Esophagus squamous epithelium (tissue), 5 donors: ENCODE data around the gene NCS1. TPM values are rescaled to one million over a fixed set of nuclear protein-coding genes. Genes with fewer than 3 reads are reported as not detected.

Experiments
- DNase-seq: peaks from one replicate; lab custom pipeline; 2025; lab: John Stamatoyannopoulos, UW
- H3K27ac ChIP-seq, 4 donors: fragments of 200-600 bp; sonication (generic); one replicate each; pipeline ENCODE4 v1.5.1; 2016 to 2019; ENCODE audit warnings: mild to moderate bottlenecking in 1 of 4
- H3K27me3 ChIP-seq, 4 donors: fragments of 200-600 bp; sonication (generic); 1 replicate in 3 of 4; 2 replicates in 1 of 4; pipeline versions ENCODE4 v1.5.1 to v1.6.0; 2017 to 2021; ENCODE audit warnings: antibody characterized with exemption in 1 of 4
- H3K36me3 ChIP-seq, 3 donors: fragments of 200-600 bp; sonication (generic); one replicate each; pipeline ENCODE4 v1.5.1; 2016 to 2019
- H3K4me1 ChIP-seq, 3 donors: fragments of 200-600 bp; sonication (generic); one replicate each; pipeline ENCODE4 v1.5.1; 2017 to 2019
- H3K4me3 ChIP-seq, 4 donors: fragments of 200-600 bp; sonication (generic); 1 replicate in 3 of 4; 2 replicates in 1 of 4; pipeline ENCODE4 v1.5.1; 2016 to 2019; ENCODE audit warnings: mild to moderate bottlenecking in 2 of 4, moderate library complexity in 1 of 4
- H3K9me3 ChIP-seq, 3 donors: fragments of 200-600 bp; sonication (generic); one replicate each; pipeline ENCODE4 v1.5.1; 2016 to 2019
- CTCF ChIP-seq, 6 experiments: fragments of 450-650 bp in 4 of 6; fragments of 200-600 bp in 2 of 6; sonication (generic) in 2 of 6; IDR thresholded peaks; one replicate each; pipeline ENCODE4 v1.5.1; 2016 to 2019; ENCODE audit warnings: antibody characterized with exemption in 6 of 6, mild to moderate bottlenecking in 4 of 6, moderate library complexity in 4 of 6
- POLR2A ChIP-seq, 4 donors: fragments of 450-650 bp; IDR thresholded peaks; one replicate each; pipeline ENCODE4 v1.6.1; 2017; ENCODE audit warnings: antibody characterized with exemption in 4 of 4, mild to moderate bottlenecking in 4 of 4, moderate library complexity in 3 of 4
- WGBS, 2 donors: methylation state at CpG; one replicate each; pipeline ENCODE4 v1.1.5; 2018; 5-methylcytosine and 5-hydroxymethylcytosine counted together
- intact Hi-C: fragments of 100-400 bp; cut with DNase I; formaldehyde crosslinking; loops from one replicate; pipeline ENCODE4 v1.15.0; 2022
- total RNA-seq, 4 donors: library from RNA; depleted of rRNA; stranded (reverse); fragments of >200 nt; gene quantifications; one replicate each; pipeline ENCODE4 v1.1.0, GENCODE V29; 2016
- donor health status: DM: yes; HTN: yes; CAD: no.

Gene NCS1
- total RNA-seq, 4 donors from 2014 or later: 9.3 to 31.3 (median 15.2) TPM

GRCh38 chr9:130150779-130151382 is 21.3 kb upstream of the NCS1 start:
- WGBS, 2 donors: 52 to 56% methylated on average over 8 to 13 of the region's 14 CpGs

GRCh38 chr9:130154816-130155215 is 17.4 kb upstream of the NCS1 start:
- intact Hi-C loops: no loop called here
- DNase-seq: no peak
- Histone ChIP-seq H3K27ac (no peak overlapping the region), H3K4me3 (no peak overlapping the region), H3K36me3 (no peaks in the 10 kb centered on the region), H3K9me3 (no peaks in the 10 kb centered on the region), H3K4me1 (peaks cover 0 to 6% (median 0%) of the 10 kb centered on the region in 3 donors), H3K27me3 (no peaks in the 10 kb centered on the region)
- 88 to 93% methylated on average over 2 of the region's 3 CpGs for WGBS, 2 donors
- TF ChIP-seq CTCF (IDR thresholded peaks at IDR 0.05): no peak
- no peak for TF ChIP-seq POLR2A (IDR thresholded peaks at IDR 0.05)

More at GRCh38 chr9:130150779-130151382, 21.3 kb upstream of the NCS1 start:
- peaks cover 0 to 6% (median 0%) of the 10 kb centered on the region in 3 donors for H3K4me1 ChIP-seq
- no peak overlapping the region for H3K4me3 ChIP-seq
- intact Hi-C loops: no loop called here
- H3K27ac ChIP-seq: no peak overlapping the region
- H3K27me3 ChIP-seq: peaks cover 0 to 10% (median 0%) of the 10 kb centered on the region in 4 donors
- H3K9me3 ChIP-seq: no peaks in the 10 kb centered on the region
- TF ChIP-seq CTCF (IDR thresholded peaks at IDR 0.05): no peak
- no peak for TF ChIP-seq POLR2A (IDR thresholded peaks at IDR 0.05)
- no peak for DNase-seq
- no peaks in the 10 kb centered on the region for H3K36me3 ChIP-seq

GRCh38 chr9:130155647-130156046 is 16.6 kb upstream of the NCS1 start:
- intact Hi-C loops: no loop called here
- H3K27me3 ChIP-seq: no peaks in the 10 kb centered on the region
- H3K9me3 ChIP-seq: no peaks in the 10 kb centered on the region
- no peaks in the 10 kb centered on the region for H3K36me3 ChIP-seq
- no peak for DNase-seq
- TF ChIP-seq POLR2A (IDR thresholded peaks at IDR 0.05): no peak
- TF ChIP-seq CTCF (IDR thresholded peaks at IDR 0.05): no peak
- peaks cover 0 to 5% (median 0%) of the 10 kb centered on the region in 3 donors for H3K4me1 ChIP-seq
- WGBS, 2 donors: 75 to 89% methylated on average over 2 to 11 of the region's 12 CpGs
- H3K27ac ChIP-seq: no peak overlapping the region
- no peak overlapping the region for H3K4me3 ChIP-seq

GRCh38 chr9:130156672-130157071 is 15.5 kb upstream of the NCS1 start:
- 53 to 80% methylated on average over 1 to 3 of the region's 6 CpGs for WGBS, 2 donors
- Histone ChIP-seq H3K27me3 (no peaks in the 10 kb centered on the region), H3K27ac (no peak overlapping the region), H3K9me3 (no peaks in the 10 kb centered on the region), H3K4me3 (no peak overlapping the region), H3K36me3 (no peaks in the 10 kb centered on the region), H3K4me1 (no peaks in the 10 kb centered on the region)
- intact Hi-C loops: no loop called here
- TF ChIP-seq CTCF (IDR thresholded peaks at IDR 0.05) (no peak), POLR2A (IDR thresholded peaks at IDR 0.05) (no peak)
- no peak for DNase-seq

- intact Hi-C loops: no loop called here
- H3K4me3 ChIP-seq: no peak overlapping the region
- 47 to 86% methylated on average over 2 to 5 of the region's 7 CpGs for WGBS, 2 donors
- TF ChIP-seq CTCF (IDR thresholded peaks at IDR 0.05) (no peak), POLR2A (IDR thresholded peaks at IDR 0.05) (no peak)
- no peak overlapping the region for H3K27ac ChIP-seq
- no peaks in the 10 kb centered on the region for H3K36me3 ChIP-seq
- no peaks in the 10 kb centered on the region for H3K4me1 ChIP-seq
- no peaks in the 10 kb centered on the region for H3K27me3 ChIP-seq
- no peaks in the 10 kb centered on the region for H3K9me3 ChIP-seq
- no peak for DNase-seq
Measured at GRCh38 chr9:130157079-130157478, 15.1 kb upstream of the NCS1 start.
